Measurements from ENCODE around the gene CNPY3. TPM values are rescaled to one million over a fixed set of nuclear protein-coding genes. Genes with fewer than 3 reads are reported as not detected.
"Not testable (repeated sequence)": the region's sequence is repeated elsewhere in the genome, so short reads cannot be mapped to it uniquely, and the experiment has no call there.

The CNPY3 gene
- total RNA-seq, 2 donors from 2014 or later: 19.6 to 25.9 TPM

GRCh38 chr6:42941356-42941755, 12.1 kb downstream of the CNPY3 start:
- ATAC-seq; intact Hi-C loops (cut with DNase I, micrococcal nuclease); DNase-seq: not testable (repeated sequence)

- ATAC-seq (no peak), DNase-seq (no peak)
- intact Hi-C loops (cut with DNase I, micrococcal nuclease): no loop called here
Measured at GRCh38 chr6:42942444-42942843, 13.2 kb downstream of the CNPY3 start.

GRCh38 chr6:42947950-42948349, 18.7 kb downstream of the CNPY3 start:
- intact Hi-C loops (cut with DNase I, micrococcal nuclease): no loop called here

GRCh38 chr6:42952389-42952788, 23.1 kb downstream of the CNPY3 start:
- intact Hi-C loops (cut with DNase I, micrococcal nuclease): no loop called here
- ATAC-seq (no peak), DNase-seq (no peak)

More at GRCh38 chr6:42947950-42948349, 18.7 kb downstream of the CNPY3 start:
- DNase-seq (no peak), ATAC-seq (no peak)

GRCh38 chr6:42954405-42954804, 25.1 kb downstream of the CNPY3 start:
- intact Hi-C loops (cut with DNase I, micrococcal nuclease): not testable (repeated sequence)

GRCh38 chr6:42958125-42958524, 28.8 kb downstream of the CNPY3 start:
- ATAC-seq (no peak), DNase-seq (no peak)
- intact Hi-C loops (cut with DNase I, micrococcal nuclease): no loop called here

More at GRCh38 chr6:42954405-42954804, 25.1 kb downstream of the CNPY3 start:
- DNase-seq, ATAC-seq: not testable (repeated sequence)

GRCh38 chr6:42959917-42960242, 30.6 kb downstream of the CNPY3 start:
- ATAC-seq (peak; percentile 22), DNase-seq (no peak)
- intact Hi-C loops (cut with DNase I, micrococcal nuclease): no loop called here

- ATAC-seq (peak; percentile 98), DNase-seq (peak; percentile 74 to 84)
- intact Hi-C loops (cut with DNase I, micrococcal nuclease): no loop called here
Measured at GRCh38 chr6:42960243-42961019, 31.2 kb downstream of the CNPY3 start, which contains the start of gene GNMT. Gene GNMT, plus strand, starts transcription at chr6:42960754. Its CDS starts 14 bp downstream, at chr6:42960768.

GRCh38 chr6:42961020-42961470, 31.8 kb downstream of the CNPY3 start:
- ATAC-seq (peak; percentile 2), DNase-seq (no peak)
- intact Hi-C loops (cut with DNase I, micrococcal nuclease): no loop called here

GRCh38 chr6:42962096-42962495, 32.8 kb downstream of the CNPY3 start:
- intact Hi-C loops (cut with DNase I, micrococcal nuclease): no loop called here
- DNase-seq (no peak), ATAC-seq (no peak)

- intact Hi-C loops (cut with DNase I, micrococcal nuclease): no loop called here
- no peak for ATAC-seq
- no peak for DNase-seq
Measured at GRCh38 chr6:42962502-42963178, 33.4 kb downstream of the CNPY3 start.

- ATAC-seq (no peak), DNase-seq (no peak)
- intact Hi-C loops (cut with DNase I, micrococcal nuclease): no loop called here
Measured at GRCh38 chr6:42963179-42963854, 34.0 kb downstream of the CNPY3 start.

- ATAC-seq: peak; percentile 29
- intact Hi-C loops (cut with DNase I, micrococcal nuclease): no loop called here
- peak in 1 of 2 donors; percentile 38 for DNase-seq
Measured at GRCh38 chr6:42963855-42964605, 34.8 kb downstream of the CNPY3 start.

GRCh38 chr6:42966571-42966970, 37.3 kb downstream of the CNPY3 start:
- no peak for ATAC-seq
- intact Hi-C loops (cut with DNase I, micrococcal nuclease): no loop called here
- DNase-seq: no peak

- ATAC-seq: no peak
- intact Hi-C loops (cut with DNase I, micrococcal nuclease): no loop called here
- no peak for DNase-seq
Measured at GRCh38 chr6:42967228-42967627, 37.9 kb downstream of the CNPY3 start.

- DNase-seq (no peak), ATAC-seq (no peak)
- intact Hi-C loops (cut with DNase I, micrococcal nuclease): no loop called here
Measured at GRCh38 chr6:42968126-42968701, 38.9 kb downstream of the CNPY3 start.

GRCh38 chr6:42968783-42969182, 39.5 kb downstream of the CNPY3 start:
- no peak for DNase-seq
- ATAC-seq: no peak
- intact Hi-C loops (cut with DNase I, micrococcal nuclease): no loop called here

GRCh38 chr6:42969431-42969830, 40.2 kb downstream of the CNPY3 start:
- no peak for ATAC-seq
- intact Hi-C loops (cut with DNase I, micrococcal nuclease): no loop called here

GRCh38 chr6:42969934-42970333, 40.7 kb downstream of the CNPY3 start:
- intact Hi-C loops (cut with DNase I, micrococcal nuclease): no loop called here
- no peak for ATAC-seq
- DNase-seq: no peak

More at GRCh38 chr6:42969431-42969830, 40.2 kb downstream of the CNPY3 start:
- no peak for DNase-seq
